ENCODE data around the gene TYK2.
A peak's percentile ranks its signal among the peaks of the same experiment; 100 is the strongest.
"Not testable (repeated sequence)": the region's sequence is repeated elsewhere in the genome, so short reads cannot be mapped to it uniquely, and the experiment has no call there.

The TYK2 gene

GRCh38 chr19:10417541-10418234 is 37.3 kb upstream of the TYK2 start:
- in situ Hi-C loops (cut with MboI; ENCODE audit: low sequenced_read_pairs), result no loop called here
- DNase-seq (ENCODE audit: low spot score in 2 of 2), result peak in 1 of 2 experiments; percentile 57
- Histone ChIP-seq H3K4me3 (peak overlapping the region; percentile 60), H3K4me1 (peaks cover 26% of the 10 kb centered on the region), H3K27me3 (ENCODE audit: low read depth) (no peaks in the 10 kb centered on the region), H3K9me3 (peaks cover 8% of the 10 kb centered on the region; the same call in 1 of the 2 replicates), H3K36me3 (replicated peaks) (no peaks in the 10 kb centered on the region)

DNA sequence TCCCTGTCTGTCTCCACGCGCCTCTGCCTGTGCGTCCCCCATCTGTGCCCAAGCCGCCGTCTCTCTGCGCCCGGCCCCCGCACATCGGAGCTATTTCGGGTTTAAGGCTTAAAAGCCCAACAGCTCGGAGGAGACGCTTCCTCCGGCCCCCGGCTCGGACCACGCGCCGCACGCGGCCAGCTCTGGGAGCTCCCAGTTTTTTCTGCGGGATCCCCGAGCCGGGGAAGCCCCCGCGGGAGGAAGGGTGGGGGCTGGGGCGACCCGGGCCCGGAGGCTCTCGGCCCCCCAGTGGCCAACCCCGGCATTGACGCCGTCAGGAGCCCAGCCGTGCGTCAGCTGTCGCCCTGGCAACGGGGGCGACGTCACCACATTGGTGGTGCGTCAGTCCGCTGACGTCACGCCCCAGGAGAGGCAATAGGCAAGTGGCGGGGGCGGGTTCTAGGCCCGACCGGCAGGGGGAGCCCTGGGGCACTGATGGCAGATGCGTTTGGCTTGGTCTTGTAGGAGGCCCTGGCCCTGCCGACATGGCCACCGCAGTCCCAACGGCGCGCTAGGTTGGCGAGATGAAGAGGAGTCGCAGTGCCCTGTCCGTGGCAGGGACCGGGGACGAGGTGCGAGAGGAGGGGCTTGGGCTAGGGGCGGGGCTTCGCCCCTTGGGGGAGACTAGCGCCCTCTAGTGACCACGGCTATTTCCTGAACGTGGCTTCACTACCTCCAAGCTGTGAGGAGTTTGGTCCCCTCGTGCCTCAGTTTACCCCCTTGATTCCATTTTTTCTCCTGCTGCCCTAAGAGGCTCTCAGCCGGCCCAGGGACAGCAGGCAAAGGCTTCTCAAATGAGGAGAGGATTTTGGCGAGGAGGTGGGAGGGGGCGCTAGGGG is 36.2 kb upstream of the TYK2 start:
- Histone ChIP-seq H3K36me3 (replicated peaks) (no peaks in the 10 kb centered on the region), H3K4me1 (peaks cover 23% of the 10 kb centered on the region), H3K9me3 (peaks cover 8% of the 10 kb centered on the region; the same call in 1 of the 2 replicates), H3K27me3 (ENCODE audit: low read depth) (no peaks in the 10 kb centered on the region), H3K4me3 (peak overlapping the region; percentile 46)
- DNase-seq (ENCODE audit: low spot score in 2 of 2), result peak; percentile 65 to 92
- in situ Hi-C loops (cut with MboI; ENCODE audit: low sequenced_read_pairs), result no loop called here

DNA sequence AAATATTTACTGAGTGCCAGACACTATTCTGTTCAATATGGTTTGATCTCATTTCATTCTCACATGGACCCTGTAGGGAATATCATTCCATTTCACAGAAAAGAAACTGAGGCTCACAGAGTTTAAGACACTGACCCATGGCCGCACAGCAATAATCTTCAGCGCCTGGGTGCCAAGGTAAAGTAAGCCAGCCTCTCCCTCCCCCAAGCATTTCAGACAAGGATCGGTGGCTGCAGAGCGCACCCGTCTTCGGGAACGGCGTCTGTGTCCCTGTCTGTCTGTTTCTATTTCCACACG is 35.7 kb upstream of the TYK2 start:
- Histone ChIP-seq H3K4me3 (peak overlapping the region; percentile 46), H3K4me1 (peaks cover 19% of the 10 kb centered on the region), H3K36me3 (replicated peaks) (no peaks in the 10 kb centered on the region), H3K27me3 (ENCODE audit: low read depth) (no peaks in the 10 kb centered on the region), H3K9me3 (peaks cover 8% of the 10 kb centered on the region; the same call in 1 of the 2 replicates)
- in situ Hi-C loops (cut with MboI; ENCODE audit: low sequenced_read_pairs), result no loop called here
- no peak for DNase-seq (ENCODE audit: low spot score in 2 of 2)

DNA sequence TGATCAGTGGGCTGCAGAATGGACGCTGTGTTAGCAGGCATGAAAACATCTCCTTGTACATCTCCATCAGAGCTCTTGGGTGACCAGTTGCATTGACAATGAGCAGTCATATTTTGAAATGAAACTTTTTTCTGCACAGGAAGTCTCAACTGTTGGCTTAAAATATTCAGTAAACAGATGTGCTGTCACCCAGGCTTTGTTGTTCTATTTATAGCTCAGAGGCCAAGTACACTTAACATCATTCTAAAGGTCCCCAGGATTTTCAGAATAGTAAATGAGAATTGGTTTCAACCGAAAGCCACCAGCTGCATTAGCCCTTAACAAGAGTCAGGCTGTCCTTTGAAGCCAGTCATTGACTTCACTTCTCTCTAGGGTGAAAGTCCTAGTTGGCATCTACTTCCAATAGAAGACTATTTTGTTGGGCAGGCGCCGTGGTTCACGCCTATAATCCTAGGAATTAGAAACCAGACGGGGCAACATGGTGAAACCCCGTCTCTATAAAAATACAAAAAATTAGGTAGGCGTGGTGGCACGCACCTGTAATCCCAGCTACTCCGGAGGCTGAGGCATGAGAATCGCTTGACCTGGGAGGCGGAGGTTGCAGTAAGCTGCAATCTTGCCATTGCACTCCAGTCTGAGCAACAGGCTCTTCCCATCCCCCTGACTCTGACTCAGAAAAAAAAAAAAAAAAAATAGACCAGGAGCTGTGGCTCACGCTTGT is 32.0 kb upstream of the TYK2 start:
- Histone ChIP-seq H3K36me3 (replicated peaks) (no peaks in the 10 kb centered on the region), H3K4me1 (peaks cover 6% of the 10 kb centered on the region), H3K27me3 (ENCODE audit: low read depth) (no peaks in the 10 kb centered on the region), H3K9me3 (peaks cover 8% of the 10 kb centered on the region; the same call in 1 of the 2 replicates), H3K4me3 (no peak overlapping the region)
- in situ Hi-C loops (cut with MboI; ENCODE audit: low sequenced_read_pairs), result no loop called here
- no peak for DNase-seq (ENCODE audit: low spot score in 2 of 2)

- H3K36me3 ChIP-seq (replicated peaks); in situ Hi-C loops (cut with MboI; ENCODE audit: low sequenced_read_pairs); H3K4me3 ChIP-seq; DNase-seq (ENCODE audit: low spot score in 2 of 2); H3K4me1 ChIP-seq; H3K9me3 ChIP-seq; H3K27me3 ChIP-seq (ENCODE audit: low read depth): not testable (repeated sequence)
Measured at GRCh38 chr19:10411224-10411623, 30.9 kb upstream of the TYK2 start.

DNA sequence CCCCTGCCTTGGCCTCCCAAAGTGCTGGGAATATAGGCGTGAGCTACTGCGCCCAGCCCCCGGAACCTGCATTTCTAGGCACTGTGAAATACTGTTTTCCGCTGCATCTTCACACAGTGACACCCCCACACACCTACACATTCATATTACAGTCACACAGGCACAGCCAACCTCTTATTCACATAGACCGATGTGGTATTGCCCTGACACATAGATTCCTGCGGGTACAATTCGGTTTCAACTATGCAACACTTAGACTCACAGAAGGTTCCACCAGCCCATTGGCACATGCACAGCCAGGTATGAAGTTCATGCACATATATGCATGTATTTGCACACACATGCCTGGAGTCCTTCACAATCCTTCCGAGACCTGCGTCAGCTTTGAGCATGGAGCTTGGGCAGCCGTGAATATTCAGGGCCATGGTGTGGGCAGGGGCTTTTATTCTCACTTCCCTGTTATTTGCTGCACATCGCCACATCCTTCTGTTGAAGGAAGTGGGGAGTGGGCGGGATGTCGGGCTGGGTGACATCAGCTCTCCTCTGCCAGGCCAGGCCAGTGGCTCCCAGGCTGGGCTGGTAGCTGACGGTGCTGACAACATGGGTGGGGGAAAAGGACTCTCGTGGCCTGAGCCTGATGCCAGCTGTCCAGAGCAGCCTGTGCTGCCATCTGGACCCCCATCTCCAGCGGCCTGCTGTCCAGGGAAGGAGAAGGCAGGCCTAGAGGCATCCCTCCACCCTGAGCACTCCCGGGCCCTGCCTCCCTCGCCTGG is 28.3 kb upstream of the TYK2 start:
- DNase-seq (ENCODE audit: low spot score in 2 of 2), result no peak

DNA sequence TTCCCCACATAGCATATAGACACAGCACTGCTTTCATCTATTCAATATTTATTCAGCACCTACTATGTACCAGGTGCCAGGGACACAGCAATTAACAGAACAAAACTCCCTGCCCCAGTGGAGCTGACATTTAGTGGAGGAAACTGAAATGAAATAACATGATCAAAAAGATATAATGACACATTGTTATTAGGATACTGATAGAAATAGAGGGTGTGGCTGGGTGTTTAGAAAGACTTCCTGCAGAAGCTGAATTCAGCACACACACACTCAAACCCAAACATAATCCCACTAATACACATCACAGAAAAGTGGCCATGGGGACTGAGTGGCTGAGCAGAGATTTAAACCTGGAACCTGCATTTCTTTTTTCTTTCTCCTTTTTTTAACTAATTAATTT is 26.7 kb upstream of the TYK2 start:
- no peaks in the 10 kb centered on the region; the same call in 1 of the 2 replicates for H3K36me3 ChIP-seq (replicated peaks)
- no peaks in the 10 kb centered on the region for H3K4me1 ChIP-seq
- H3K27me3 ChIP-seq (ENCODE audit: low read depth), result no peaks in the 10 kb centered on the region
- no peak overlapping the region for H3K4me3 ChIP-seq
- no peaks in the 10 kb centered on the region for H3K9me3 ChIP-seq
- in situ Hi-C loops (cut with MboI; ENCODE audit: low sequenced_read_pairs), result no loop called here
- DNase-seq (ENCODE audit: low spot score in 2 of 2), result no peak

More for the DNA sequence above, 28.3 kb upstream of the TYK2 start:
- Histone ChIP-seq H3K4me1 (no peaks in the 10 kb centered on the region), H3K4me3 (no peak overlapping the region), H3K9me3 (no peaks in the 10 kb centered on the region), H3K27me3 (ENCODE audit: low read depth) (no peaks in the 10 kb centered on the region), H3K36me3 (replicated peaks) (no peaks in the 10 kb centered on the region)
- in situ Hi-C loops (cut with MboI; ENCODE audit: low sequenced_read_pairs), result no loop called here

- Histone ChIP-seq H3K9me3 (no peaks in the 10 kb centered on the region), H3K27me3 (ENCODE audit: low read depth) (no peaks in the 10 kb centered on the region), H3K4me1 (peaks cover 4% of the 10 kb centered on the region), H3K4me3 (no peak overlapping the region), H3K36me3 (replicated peaks) (peaks cover 4% of the 10 kb centered on the region; the same call in 1 of the 2 replicates)
- no peak for DNase-seq (ENCODE audit: low spot score in 2 of 2)
- in situ Hi-C loops (cut with MboI; ENCODE audit: low sequenced_read_pairs), result no loop called here
Measured at GRCh38 chr19:10406191-10406590, 25.8 kb upstream of the TYK2 start.

GRCh38 chr19:10404888-10405820 is 24.8 kb upstream of the TYK2 start:
- H3K36me3 ChIP-seq (replicated peaks), result peaks cover 12% of the 10 kb centered on the region
- H3K4me1 ChIP-seq, result peaks cover 4% of the 10 kb centered on the region
- H3K9me3 ChIP-seq, result no peaks in the 10 kb centered on the region
- no peaks in the 10 kb centered on the region for H3K27me3 ChIP-seq (ENCODE audit: low read depth)
- H3K4me3 ChIP-seq, result peak overlapping the region; percentile 89
- DNase-seq (ENCODE audit: low spot score in 2 of 2), result no peak
- in situ Hi-C loops (cut with MboI; ENCODE audit: low sequenced_read_pairs), result no loop called here

DNA sequence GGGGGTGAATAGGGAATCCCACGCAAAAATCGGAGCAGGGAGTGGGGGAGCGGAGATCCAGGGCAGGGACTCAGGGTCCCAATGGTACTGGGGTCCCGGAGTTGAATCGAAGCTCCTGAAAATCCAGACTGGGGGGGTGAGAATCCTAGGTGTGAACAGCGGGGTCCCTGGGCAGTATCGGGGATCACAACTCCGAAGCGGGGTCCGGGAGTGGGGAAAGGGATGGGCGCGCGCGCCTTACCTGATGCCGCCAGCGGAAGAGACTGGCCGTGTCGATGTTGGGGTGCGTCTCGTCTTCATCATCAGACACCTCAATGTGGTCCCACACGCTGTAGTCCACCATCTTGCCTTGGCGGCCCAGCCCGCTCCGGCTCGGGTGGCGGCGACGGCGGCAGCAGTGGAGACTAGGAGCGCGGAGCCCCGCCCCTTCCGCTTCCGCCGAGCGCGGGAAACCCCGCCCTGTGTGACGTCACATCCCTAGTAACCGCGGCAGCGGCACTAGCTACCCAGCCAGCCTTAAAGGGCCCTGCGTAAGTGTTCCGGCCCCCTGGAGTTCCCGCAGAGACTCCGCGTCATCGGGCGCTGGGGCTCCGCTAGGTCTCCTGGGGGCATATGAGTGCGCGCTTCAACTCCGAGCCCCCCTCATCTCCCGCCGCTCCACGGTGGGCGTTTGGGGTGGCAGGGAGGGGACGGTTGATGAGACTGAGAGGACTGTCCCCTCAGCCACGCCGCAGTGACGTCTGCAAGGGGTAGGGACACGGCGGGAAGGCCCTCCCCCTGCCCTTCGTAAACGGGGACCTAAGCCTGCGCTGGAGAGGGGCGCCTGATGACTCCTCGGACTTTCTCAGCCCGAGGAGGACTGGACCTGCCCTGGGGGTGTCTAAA is 23.0 kb upstream of the TYK2 start, which contains the start of gene CDC37:
Gene CDC37, minus strand, starts transcription at position 406 of the 885 bp plus-strand sequence. Its CDS starts 63 bp downstream, at position 343.
- H3K4me1 ChIP-seq, result peaks cover 4% of the 10 kb centered on the region
- H3K9me3 ChIP-seq, result no peaks in the 10 kb centered on the region
- H3K36me3 ChIP-seq (replicated peaks), result peaks cover 14% of the 10 kb centered on the region
- DNase-seq (ENCODE audit: low spot score in 2 of 2), result peak; percentile 93 to 98
- peak within 1 kb of the TSS; percentile 89 for H3K4me3 ChIP-seq
- in situ Hi-C loops (cut with MboI; ENCODE audit: low sequenced_read_pairs), result no loop called here
- no peaks in the 10 kb centered on the region for H3K27me3 ChIP-seq (ENCODE audit: low read depth)

- peak; percentile 49 to 77 for DNase-seq (ENCODE audit: low spot score in 2 of 2)
- Histone ChIP-seq H3K36me3 (replicated peaks) (peaks cover 14% of the 10 kb centered on the region), H3K27me3 (ENCODE audit: low read depth) (no peaks in the 10 kb centered on the region), H3K4me3 (peak overlapping the region; percentile 89), H3K9me3 (no peaks in the 10 kb centered on the region), H3K4me1 (peaks cover 4% of the 10 kb centered on the region)
- in situ Hi-C loops (cut with MboI; ENCODE audit: low sequenced_read_pairs), result no loop called here
Measured at GRCh38 chr19:10402441-10403038, 22.2 kb upstream of the TYK2 start.
